GM18870 (cell line): ENCODE results near the gene TBK1.
"Not testable (repeated sequence)": the region's sequence is repeated elsewhere in the genome, so short reads cannot be mapped to it uniquely, and the experiment has no call there.

Experiments used
- ATAC-seq: cut with Tn5 transposase; IDR thresholded peaks from one replicate; pipeline ENCODE4 v1.9.1; 2021; ENCODE audit warnings: moderate library complexity; ENCODE audit not compliant: unreplicated experiment

TBK1 gene

DNA sequence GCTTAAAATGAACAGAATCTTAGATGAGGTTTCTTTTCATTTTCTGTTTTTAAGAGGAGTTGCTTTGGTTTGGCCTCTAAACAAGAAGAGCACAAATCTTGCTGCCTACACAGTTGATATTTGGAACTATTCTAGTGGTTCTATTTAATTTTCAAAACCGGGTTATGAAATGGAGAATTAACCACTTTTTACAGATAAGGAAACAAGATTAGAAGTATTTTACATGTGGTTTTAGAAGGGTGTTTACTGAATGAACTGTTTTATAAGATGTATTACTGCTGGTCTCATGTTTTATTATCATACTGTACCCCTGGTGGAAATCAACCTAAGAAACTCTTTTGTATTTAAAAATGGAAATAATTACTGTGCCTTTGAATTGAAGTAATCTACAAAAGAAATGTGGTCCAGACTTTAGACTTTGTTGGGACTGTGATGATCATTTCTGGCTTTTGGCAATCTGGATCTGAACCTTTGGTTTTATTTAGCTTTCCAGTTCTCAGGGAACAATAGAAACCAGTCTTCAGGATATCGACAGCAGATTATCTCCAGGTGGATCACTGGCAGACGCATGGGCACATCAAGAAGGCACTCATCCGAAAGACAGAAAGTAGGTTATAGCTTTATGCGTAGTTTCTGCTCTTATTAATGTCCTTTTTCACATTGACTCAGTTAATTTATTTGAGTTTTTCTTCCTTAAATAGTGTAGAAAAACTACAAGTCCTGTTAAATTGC is 43.2 kb downstream of the TBK1 start:
- no peak for ATAC-seq

DNA sequence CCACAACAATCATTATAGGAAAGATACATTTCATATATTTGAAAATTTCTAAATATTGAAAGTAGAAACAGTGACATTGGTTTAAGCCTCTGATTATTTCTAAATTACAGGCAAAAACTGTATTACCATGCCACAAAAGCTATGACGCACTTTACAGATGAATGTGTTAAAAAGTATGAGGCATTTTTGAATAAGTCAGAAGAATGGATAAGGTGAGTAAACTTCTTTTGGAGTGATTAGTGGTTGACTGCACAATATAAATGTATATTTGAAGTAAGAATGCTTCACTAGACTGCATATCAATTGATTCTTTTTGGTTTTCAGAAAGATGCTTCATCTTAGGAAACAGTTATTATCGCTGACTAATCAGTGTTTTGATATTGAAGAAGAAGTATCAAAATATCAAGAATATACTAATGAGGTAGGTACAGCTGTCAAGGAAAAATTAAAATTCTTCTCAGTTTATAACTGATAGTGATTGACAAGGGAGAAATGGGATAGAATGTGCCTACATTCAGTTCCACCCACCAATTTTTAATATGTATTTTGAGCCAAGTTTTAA is 45.0 kb downstream of the TBK1 start:
- ATAC-seq: no peak

DNA sequence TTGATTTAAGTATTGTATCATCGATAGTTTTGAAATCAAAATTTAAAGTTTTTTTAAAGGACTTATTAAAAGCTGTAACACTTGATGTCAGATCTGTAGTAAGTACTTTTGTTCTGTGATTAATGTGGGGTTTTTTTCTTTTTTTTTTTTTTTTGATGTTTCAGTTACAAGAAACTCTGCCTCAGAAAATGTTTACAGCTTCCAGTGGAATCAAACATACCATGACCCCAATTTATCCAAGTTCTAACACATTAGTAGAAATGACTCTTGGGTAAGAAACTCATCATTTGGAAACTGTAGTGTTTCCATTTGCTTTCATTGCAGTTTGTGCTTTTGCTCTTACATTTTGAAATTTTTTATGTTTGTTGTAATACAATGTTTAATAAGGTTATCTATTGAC is 45.6 kb downstream of the TBK1 start:
- no peak for ATAC-seq

DNA sequence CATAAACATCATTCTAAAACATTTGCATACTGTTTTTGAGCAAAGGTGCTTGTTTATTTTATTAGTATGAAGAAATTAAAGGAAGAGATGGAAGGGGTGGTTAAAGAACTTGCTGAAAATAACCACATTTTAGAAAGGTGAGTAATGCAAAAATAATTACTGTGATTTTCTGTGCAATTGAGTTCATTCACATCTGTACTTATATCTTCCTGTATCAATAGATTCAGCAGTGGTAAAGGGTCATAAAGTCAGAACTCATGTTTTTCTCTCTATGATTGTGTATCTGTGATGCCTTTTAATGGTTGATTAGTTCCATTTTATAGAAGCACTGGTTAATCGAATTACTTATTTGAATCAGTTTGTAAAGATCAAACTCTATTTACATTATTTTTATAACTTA is 46.0 kb downstream of the TBK1 start:
- no peak for ATAC-seq

DNA sequence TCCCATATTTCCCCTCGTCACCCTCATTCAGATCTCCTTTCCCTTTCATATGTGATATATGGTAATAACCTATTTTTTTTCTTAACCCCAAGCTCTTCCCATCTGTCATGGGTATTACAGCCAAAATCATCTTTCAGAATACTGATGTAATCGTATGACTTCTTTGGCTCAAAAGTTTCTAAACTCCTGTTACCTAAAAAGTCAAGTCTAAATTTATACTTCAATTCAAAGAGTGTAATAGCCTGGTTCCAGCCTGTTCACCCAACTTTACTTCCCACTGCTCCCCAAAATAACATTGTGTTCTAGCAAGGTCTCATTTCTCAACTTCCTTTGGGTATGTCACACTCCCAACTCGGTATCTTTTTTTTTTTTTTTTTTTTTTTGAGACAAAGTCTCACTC is 48.5 kb downstream of the TBK1 start:
- no peak for ATAC-seq

DNA sequence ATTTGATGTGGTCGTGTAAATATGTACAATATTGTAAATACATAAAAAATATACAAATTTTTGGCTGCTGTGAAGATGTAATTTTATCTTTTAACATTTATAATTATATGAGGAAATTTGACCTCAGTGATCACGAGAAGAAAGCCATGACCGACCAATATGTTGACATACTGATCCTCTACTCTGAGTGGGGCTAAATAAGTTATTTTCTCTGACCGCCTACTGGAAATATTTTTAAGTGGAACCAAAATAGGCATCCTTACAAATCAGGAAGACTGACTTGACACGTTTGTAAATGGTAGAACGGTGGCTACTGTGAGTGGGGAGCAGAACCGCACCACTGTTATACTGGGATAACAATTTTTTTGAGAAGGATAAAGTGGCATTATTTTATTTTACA is 49.6 kb downstream of the TBK1 start:
- ATAC-seq: no peak

DNA sequence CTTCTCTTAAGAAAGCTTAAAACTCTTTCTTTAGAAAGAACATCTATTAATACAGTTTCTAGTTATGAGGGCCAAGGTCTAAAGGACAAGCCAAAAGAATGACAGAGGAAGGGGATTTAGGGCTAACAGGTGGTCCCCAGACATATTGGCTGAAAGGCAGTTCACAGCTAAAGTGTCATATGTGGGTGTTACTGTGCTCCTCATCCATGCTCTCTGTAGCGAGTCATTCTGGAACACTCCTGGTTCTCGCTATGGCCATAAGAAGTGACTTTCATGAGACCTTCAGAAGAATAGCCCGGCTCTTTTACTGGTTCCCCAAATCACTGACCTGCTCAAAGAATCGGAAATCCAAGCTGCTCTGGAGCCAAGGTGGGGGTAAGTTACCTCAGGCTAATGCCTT is 55.0 kb downstream of the TBK1 start:
- no peak for ATAC-seq

DNA sequence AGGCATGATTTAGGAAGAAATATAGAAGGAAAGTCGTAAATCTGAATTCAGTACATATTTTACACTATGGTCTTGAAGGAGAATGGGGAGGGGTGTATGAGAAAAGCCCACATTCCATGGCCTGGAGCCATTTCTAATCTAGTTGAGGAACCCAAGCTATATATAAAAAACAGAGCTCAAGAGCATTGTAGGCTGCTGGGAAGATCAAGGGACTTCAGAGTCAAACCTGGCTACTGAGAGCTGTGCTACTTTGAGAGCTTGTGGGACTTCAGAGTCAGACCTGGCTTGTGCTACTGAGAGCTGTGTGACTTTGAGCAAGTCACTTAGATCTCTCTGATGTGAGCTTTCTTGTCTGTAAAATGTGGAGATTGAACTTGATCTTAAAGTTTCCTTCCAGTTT is 58.7 kb downstream of the TBK1 start:
- ATAC-seq: no peak

DNA sequence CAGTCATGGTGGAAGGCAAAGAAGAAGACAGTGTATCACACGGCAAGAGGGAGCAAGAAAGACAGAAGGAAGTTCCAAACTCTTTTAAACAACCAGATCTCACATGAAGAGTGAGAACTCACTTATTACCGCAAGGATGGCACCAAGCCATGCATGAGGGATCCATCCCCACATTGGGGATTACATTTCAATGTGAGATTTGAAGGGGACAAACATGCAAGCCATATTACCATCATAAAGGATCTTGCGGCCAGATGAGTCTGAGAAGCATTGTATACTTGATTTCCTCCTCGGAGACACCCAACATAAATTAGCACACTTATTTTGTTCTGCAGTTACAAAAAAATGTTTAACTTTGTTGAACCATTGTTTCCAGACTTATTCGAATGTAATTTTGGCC is 66.5 kb downstream of the TBK1 start:
- no peak for ATAC-seq

DNA sequence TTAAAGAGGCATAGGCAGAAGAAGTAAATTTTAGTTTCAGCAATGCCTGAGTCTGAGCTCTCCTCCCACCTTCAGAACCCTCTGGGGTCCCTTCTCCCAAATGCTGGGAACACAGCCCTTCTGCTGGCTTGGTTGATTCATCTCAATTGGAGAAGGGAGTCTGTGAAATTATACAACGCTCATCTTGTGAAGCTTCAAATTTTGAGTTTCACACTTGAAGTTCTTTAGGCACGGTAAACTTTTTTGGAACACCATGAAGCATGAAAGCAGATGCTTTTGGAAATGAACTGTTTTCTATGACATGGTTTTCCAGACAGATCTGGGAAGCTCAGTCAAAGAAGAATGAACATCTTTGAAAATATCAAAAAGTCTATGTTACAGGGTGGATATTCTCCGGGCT is 69.9 kb downstream of the TBK1 start:
- ATAC-seq: no peak

DNA sequence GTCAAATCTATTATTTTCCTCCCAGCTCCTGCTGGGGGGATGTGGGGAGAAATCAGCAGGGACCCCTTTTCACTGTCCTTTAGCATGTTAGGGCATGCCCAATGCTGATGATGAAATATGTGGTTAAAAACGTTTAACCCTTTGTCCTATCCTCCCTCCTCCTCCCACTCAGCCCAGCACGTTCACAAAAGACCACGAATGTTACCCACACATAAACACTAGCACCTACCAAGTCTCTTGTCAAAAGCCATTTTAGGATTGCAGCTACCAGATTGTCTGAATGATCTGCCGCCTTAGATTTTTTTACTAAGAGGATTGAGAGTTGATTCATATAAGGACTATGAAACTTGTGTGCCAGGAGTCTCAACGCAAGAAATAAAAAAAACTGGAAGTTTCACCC is 70.4 kb downstream of the TBK1 start:
- ATAC-seq: no peak

DNA sequence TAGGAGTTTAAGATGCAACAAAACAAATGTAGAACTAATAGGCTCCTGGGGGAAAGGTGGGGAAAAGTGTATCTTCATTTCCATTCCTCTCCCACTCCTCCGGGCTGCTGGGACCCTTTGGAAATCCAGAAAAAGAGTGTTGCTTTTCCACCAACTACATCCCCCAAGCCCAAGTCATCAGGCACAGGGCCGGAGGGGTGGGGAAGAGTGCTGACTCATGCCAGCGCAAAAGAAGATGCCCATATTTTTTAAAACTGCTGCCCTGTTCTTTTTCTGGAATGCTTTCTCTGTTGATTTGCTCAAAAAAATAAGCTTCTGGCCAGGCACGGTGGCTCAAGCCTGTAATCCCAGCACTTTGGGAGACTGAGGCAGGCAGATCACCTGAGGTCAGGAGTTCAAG is 70.9 kb downstream of the TBK1 start:
- no peak for ATAC-seq

DNA sequence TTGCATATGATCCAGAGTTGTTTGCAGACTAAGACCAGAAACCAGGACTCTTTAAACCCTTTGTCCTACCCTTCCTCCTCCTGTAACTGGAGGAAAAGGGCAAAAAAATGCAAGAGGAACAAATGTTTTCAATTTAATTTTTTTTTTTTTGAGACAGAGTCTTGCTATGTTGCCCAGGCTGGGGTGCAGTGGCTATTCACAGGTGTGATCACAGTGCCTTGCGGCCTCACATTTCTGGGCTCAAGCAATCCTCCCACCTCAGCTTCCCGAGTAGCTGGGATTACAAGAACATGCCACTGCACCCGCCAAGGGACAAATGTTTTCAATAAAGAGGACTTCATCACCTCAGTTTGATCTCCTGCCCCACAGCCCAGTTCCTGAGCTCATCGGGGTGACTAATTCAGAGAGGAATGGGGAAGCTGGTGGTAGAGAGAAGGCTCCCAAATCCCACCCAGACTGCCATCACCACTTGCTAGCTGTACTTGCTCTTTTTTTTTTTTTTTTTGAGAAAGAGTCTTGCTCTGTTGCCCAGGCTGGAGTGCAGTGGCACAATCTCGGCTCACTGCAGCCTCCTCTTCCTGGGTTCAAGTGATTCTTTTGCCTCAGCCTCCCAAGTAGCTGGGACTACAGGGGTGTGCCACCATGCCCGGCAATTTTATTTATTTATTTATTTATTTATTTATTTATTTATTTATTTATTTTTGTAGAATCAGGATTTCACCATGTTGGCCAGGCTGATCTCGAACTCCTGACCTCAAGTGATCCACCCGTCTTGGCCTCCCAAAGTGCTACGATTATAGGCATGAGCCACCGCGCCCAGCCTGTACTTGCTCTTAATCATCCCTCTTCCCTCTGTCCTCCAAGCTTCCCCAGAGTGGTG is 71.9 kb downstream of the TBK1 start:
- ATAC-seq: not testable (repeated sequence)

DNA sequence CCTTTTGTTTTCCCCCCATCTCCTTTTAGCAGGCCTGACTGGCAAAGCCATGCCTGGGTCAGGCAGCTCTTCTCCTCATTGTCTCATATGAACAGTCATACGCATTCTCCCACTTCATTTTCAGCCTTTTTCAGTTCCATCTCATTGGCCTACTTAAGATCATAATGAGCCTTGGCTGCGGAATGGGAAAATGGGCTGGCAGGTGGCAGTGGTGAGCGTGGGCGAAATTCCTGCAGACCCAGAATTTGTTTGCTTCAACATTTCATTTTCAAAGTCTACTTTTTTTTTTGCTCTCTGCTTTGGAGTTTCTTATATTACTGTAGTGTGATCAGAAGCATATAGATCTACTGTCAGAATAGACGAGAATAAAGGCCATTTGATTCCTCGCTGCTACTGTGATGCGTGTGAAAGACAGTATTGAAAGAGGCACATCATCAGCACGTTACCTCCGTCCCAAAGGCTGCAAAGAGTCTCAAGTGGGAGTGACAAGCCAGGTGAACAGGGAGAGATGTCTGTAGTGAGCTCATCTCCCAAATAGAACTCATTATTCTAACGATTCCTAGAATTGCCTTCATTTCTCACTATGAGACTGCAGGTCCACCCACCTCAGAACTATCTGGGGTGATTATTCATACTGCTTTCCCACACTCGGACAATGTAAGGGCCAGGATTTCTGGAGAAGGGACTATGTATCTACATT is 73.7 kb downstream of the TBK1 start:
- no peak for ATAC-seq

DNA sequence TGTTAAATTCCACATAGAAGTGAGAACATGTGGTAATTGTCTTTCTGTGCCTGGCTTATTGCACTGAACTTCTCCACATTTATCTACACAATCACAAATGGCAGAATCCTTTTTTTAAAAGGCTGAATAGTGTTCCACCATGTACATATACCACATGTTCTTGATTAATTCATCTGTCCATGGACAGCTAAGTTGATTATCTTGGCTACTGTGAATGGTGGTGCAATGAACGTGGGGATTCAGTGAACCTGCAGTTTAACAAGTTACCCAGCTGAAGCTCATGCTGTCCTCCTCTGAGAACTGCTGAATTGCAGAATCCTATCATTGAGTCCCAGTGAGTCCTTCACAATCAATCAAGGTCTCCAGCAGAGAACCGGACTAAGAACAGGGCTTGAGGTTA is 74.9 kb downstream of the TBK1 start:
- ATAC-seq: no peak

DNA sequence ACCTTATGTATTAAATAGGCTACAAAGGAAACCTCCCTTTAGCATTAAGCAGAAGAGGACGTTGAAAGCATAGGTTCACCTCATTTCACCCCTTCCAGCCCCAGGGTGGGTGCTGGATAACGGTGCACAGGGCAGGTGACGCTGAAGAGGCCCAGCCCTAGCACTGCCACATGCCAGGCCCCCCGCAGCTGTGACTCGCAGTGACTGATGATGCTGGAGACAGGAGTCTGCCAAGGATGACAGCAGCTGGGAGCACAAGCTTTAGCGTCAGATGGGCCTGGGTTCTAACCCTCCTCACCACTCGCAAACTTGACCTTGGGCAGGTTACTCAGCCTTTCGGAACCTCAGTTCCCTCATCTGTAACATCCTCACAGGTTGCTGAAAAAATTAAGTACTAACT is 76.7 kb downstream of the TBK1 start:
- ATAC-seq: no peak

DNA sequence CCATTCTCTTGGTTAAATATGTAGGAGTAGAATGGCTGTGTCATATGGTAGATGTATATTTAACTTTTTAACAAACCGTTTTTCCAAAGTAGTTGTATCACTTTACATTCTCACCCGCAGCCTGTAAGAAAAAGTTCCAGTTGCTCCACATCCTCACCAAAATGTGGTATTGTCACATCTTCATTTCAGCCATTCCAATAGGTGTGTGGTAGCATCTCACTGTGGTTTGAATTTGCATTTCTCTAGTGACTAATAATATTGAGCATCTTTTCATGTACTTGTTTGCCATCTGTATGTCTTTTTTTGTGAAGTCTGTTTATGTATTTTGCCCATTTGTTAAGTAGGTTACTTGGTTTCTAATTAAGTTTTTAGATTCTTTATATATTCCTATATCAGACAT is 78.6 kb downstream of the TBK1 start:
- no peak for ATAC-seq

DNA sequence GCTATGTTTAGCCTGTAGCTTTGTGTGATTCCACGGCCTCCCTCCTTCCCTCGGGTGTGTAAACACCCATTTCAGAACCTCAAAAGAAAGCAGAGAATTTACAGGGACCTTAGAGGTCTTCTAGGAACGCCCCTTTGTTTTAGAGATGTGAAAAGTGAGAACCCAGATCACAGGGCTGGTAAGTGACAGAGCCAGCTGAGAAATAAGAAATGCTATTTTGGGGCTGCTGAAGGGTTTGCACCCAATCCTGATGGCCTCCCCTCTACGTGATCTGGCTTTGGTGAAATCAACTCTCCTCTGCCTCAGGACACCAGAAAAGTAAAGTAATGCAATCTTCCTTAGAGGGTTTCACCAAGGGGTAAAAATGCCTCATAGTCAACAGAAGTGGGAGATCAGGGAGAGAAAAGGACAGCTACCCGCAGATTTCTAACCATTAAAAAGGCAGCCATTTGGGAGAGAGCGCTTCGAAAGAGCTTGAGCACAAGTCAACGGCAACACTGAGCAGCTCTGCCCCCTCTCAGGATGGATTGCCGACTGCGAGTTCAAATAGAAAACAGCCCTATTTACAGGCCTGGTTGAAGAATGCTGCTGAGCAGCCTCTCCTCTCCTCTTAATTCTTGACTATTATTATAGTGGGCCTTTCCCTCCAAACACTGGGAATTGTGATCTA is 79.9 kb downstream of the TBK1 start:
- no peak for ATAC-seq

DNA sequence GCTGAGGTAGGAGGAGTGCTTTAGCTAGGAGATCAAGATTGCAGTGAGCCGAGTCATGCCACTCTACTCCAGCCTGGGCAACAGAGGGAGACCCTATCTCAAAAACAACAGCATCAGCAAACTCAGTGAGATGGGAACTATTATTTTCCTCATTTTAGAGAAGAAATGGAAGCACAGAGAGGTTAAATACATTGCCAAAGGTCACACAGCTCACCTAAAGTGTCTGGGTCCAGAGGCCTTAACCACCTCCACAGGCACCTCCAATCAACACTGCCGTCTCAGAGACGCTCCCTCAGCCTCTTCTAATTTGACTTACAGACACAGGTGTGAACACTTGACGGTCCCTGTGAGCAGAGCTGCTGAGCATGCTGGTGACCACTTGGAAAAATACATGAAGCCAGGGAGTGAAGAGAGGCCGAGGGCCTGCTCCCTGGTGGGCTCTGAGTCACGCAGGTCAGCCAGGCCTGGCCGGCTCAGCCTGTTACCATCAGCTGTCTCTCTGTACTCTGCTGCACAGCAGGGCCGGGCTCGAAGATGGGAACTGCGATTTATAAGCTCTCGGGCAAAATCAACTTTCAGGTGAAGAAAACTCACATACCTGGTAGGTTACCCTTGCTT is 80.9 kb downstream of the TBK1 start:
- ATAC-seq: no peak

DNA sequence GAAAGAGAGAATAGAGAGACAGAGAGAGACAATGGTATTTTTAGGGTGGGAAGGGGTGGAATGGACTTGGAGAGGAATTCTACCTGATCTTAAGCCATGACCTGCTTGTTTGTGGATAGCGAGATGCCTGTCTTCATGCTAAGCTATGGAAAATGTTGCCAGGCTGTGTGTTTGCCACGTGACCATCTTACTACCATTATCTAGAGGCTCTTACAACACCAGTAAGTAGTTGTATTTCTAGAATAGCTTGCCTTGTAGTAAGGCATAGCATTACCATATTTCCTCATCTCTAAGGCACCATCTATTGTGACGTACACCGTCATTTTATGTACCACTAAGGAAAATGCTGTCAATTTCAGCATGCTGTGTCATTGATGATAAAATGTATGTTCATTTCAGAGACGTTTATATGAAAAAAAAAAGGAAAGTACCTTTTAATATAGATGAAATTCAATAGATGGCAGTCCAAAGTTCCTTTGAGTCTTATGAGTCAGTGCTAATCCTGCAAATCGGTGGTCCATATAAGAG is 82.8 kb downstream of the TBK1 start:
- no peak for ATAC-seq
